OCI-LY7 (cell line): Measurements from ENCODE around the gene BTD.

Experiments
- EZH2phosphoT487 ChIP-seq: fragments of 200-600 bp; sonication (generic); IDR thresholded peaks from 2 replicates; pipeline ENCODE4 v1.6.1; 2018; ENCODE audit warnings: low read depth, borderline replicate concordance, mild to moderate bottlenecking, mixed run types, antibody characterized with exemption, low read length, moderate library complexity, mixed read lengths
- TF ChIP-seq, protein P1 (sequence below): fragments of 200-600 bp; sonication (generic); conservative IDR thresholded peaks from 2 replicates; pipeline ENCODE4 v1.5.1; 2014; ENCODE audit warnings: mild to moderate bottlenecking, antibody characterized with exemption, low read length, moderate library complexity, mixed read lengths

DNA sequence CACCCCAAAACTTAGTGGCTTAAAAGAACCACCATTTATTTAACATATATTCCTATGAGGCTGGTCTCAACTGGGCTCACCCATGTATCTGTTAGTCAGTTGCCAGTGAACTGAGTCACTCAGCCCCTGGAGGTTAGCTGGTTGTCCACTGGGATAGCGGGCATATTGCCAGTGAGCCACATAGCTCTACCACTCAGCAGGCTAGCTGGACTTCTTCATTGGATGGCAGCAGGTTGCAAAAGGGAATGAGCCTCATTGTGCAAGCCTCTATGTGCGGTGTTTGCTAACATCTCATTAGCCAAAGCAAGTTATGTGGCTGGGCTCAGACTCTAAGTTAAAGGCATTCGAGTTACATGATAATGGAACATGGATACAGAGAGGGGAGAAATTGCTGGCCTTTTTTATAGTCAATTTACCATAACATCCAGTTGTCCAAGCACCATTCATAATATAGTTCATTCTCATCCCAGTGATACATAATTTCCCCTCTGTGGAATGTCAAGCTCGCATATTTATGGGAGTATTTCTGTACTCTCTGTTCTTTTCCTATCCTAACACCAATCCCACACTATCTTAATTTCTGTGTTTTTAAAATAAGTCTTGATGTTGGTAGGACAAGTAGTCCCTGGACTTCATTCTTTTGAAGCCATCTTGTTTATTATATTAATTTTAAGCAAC lies 8.7 kb downstream of the BTD start:
- TF ChIP-seq, protein P1, sequence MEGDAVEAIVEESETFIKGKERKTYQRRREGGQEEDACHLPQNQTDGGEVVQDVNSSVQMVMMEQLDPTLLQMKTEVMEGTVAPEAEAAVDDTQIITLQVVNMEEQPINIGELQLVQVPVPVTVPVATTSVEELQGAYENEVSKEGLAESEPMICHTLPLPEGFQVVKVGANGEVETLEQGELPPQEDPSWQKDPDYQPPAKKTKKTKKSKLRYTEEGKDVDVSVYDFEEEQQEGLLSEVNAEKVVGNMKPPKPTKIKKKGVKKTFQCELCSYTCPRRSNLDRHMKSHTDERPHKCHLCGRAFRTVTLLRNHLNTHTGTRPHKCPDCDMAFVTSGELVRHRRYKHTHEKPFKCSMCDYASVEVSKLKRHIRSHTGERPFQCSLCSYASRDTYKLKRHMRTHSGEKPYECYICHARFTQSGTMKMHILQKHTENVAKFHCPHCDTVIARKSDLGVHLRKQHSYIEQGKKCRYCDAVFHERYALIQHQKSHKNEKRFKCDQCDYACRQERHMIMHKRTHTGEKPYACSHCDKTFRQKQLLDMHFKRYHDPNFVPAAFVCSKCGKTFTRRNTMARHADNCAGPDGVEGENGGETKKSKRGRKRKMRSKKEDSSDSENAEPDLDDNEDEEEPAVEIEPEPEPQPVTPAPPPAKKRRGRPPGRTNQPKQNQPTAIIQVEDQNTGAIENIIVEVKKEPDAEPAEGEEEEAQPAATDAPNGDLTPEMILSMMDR, result no peak
- TF ChIP-seq EZH2phosphoT487, result no peak
